Ascending aorta (tissue), 2 donors: ENCODE data around the gene PANX2. TPM values are rescaled to one million over a fixed set of nuclear protein-coding genes. Genes with fewer than 3 reads are reported as not detected.
"Not testable (repeated sequence)": the region's sequence is repeated elsewhere in the genome, so short reads cannot be mapped to it uniquely, and the experiment has no call there.

Source experiments
- DNase-seq, 2 donors: peaks; one replicate each; pipeline ENCODE4 v3.0.0-alpha.2; 2019; ENCODE audit warnings: low spot score in 2 of 2
- H3K27ac ChIP-seq, 2 donors: fragments of 200-600 bp; sonication (generic); one replicate each; pipeline ENCODE4 v1.5.1; 2016 to 2017; ENCODE audit warnings: mild to moderate bottlenecking in 1 of 2
- H3K27me3 ChIP-seq: fragments of 200-600 bp; sonication (generic); one replicate; pipeline ENCODE4 v1.5.1; 2017
- H3K36me3 ChIP-seq, 2 donors: fragments of 200-600 bp; sonication (generic); one replicate each; pipeline ENCODE4 v1.5.1; 2016
- H3K4me1 ChIP-seq, 2 donors: fragments of 200-600 bp; sonication (generic); one replicate each; pipeline ENCODE4 v1.5.1; 2016 to 2017; ENCODE audit warnings: mild to moderate bottlenecking in 1 of 2
- H3K4me3 ChIP-seq, 2 donors: fragments of 200-600 bp; sonication (generic); one replicate each; pipeline ENCODE4 v1.5.1; 2016 to 2017; ENCODE audit warnings: mild to moderate bottlenecking in 1 of 2
- H3K9me3 ChIP-seq, 2 donors: fragments of 200-600 bp; sonication (generic); one replicate each; pipeline ENCODE4 v1.5.1; 2016
- intact Hi-C: fragments of 100-400 bp; cut with DNase I; formaldehyde crosslinking; loops from one replicate; pipeline ENCODE4 v1.15.1; 2023
- total RNA-seq: library from RNA; depleted of rRNA; stranded (reverse); fragments of >200 nt; gene quantifications from one replicate; pipeline ENCODE4 v1.1.0, GENCODE V29; 2016
- TF ChIP-seq, protein P1 (sequence below), 3 experiments: fragments of 200-600 bp in 2 of 3; fragments of 450-650 bp in 1 of 3; sonication (generic) in 2 of 3; IDR thresholded peaks; one replicate each; pipeline ENCODE4 v1.5.1; 2016 to 2019; ENCODE audit warnings: antibody characterized with exemption in 3 of 3, mild to moderate bottlenecking in 1 of 3, moderate library complexity in 1 of 3

PANX2 gene
- total RNA-seq, 1 donor from 2014 or later = 0.32 TPM

DNA sequence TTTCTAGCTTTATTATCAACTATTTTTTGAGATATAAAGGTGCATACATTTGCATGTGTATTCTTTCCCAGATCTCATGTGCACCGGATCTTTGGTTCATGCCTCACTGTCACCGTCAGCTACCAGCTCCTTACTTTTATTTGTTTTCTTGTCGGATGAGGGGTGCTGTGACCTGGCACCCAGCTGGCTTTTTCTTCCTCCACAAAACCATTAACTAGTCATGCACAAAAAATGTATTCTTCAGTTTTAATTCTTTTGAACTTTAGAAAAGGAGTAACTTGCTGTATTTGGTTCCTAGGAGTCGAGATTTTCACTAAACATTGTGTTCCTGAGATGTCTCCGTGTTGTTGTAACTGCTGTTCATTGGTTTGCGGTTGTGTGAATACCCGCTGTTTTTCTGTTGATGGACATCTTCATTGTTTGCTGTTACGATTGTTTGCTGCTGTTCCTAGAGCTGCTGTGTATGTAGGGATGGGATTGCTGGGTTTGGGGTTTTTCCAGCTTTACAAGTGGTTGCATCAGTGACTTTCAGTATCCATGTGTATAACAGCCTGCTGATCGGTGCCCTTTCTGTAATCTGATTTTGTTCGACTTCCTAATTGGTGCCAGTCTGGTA is 41.3 kb upstream of the PANX2 start:
- intact Hi-C loops = no loop called here
- H3K27ac ChIP-seq = no peak overlapping the region
- TF ChIP-seq, protein P1, sequence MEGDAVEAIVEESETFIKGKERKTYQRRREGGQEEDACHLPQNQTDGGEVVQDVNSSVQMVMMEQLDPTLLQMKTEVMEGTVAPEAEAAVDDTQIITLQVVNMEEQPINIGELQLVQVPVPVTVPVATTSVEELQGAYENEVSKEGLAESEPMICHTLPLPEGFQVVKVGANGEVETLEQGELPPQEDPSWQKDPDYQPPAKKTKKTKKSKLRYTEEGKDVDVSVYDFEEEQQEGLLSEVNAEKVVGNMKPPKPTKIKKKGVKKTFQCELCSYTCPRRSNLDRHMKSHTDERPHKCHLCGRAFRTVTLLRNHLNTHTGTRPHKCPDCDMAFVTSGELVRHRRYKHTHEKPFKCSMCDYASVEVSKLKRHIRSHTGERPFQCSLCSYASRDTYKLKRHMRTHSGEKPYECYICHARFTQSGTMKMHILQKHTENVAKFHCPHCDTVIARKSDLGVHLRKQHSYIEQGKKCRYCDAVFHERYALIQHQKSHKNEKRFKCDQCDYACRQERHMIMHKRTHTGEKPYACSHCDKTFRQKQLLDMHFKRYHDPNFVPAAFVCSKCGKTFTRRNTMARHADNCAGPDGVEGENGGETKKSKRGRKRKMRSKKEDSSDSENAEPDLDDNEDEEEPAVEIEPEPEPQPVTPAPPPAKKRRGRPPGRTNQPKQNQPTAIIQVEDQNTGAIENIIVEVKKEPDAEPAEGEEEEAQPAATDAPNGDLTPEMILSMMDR (IDR thresholded peaks at IDR 0.05) = no peak
- H3K27me3 ChIP-seq = no peaks in the 10 kb centered on the region
- no peak for DNase-seq
- H3K4me3 ChIP-seq = no peak overlapping the region
- no peaks in the 10 kb centered on the region for H3K4me1 ChIP-seq
- H3K9me3 ChIP-seq = no peaks in the 10 kb centered on the region
- H3K36me3 ChIP-seq = no peaks in the 10 kb centered on the region

- Histone ChIP-seq H3K4me1 (peaks cover 0 to 3% of the 10 kb centered on the region in 2 donors), H3K27me3 (no peaks in the 10 kb centered on the region), H3K27ac (no peak overlapping the region), H3K36me3 (no peaks in the 10 kb centered on the region), H3K9me3 (no peaks in the 10 kb centered on the region), H3K4me3 (no peak overlapping the region)
- TF ChIP-seq, protein P1 (IDR thresholded peaks at IDR 0.05) = no peak
- no peak for DNase-seq
- intact Hi-C loops = no loop called here
Observed at GRCh38 chr22:50131894-50132293, 38.6 kb upstream of the PANX2 start.

DNA sequence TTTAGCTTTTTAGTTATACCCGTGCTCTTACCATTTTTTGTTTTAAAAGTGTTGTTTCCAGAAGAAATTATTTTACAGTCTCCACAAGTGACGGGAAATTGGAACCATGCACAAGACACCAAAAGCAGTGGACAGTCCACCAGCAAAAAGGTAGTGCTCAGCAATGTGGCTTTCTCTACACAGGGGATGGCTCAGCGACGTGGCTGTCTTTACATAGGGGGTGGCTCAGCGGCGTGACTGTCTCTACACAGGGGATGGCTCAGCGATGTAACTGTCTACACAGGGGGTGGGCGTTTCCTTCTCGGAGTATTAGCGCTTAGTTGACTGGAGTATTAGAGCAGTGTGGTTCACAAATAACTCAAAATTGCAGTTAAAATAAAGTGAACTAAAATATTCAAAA is 36.0 kb upstream of the PANX2 start:
- Histone ChIP-seq H3K36me3 (no peaks in the 10 kb centered on the region), H3K27me3 (no peaks in the 10 kb centered on the region), H3K4me3 (no peak overlapping the region), H3K27ac (no peak overlapping the region), H3K4me1 (peaks cover 0 to 3% of the 10 kb centered on the region in 2 donors), H3K9me3 (no peaks in the 10 kb centered on the region)
- DNase-seq = no peak
- TF ChIP-seq, protein P1 (IDR thresholded peaks at IDR 0.05) = no peak
- intact Hi-C loops = no loop called here

GRCh38 chr22:50136581-50137015 is 33.9 kb upstream of the PANX2 start:
- no peaks in the 10 kb centered on the region for H3K27me3 ChIP-seq
- H3K9me3 ChIP-seq = no peaks in the 10 kb centered on the region
- no peak for DNase-seq
- TF ChIP-seq, protein P1 (IDR thresholded peaks at IDR 0.05) = no peak
- H3K4me3 ChIP-seq = no peak overlapping the region
- intact Hi-C loops = no loop called here
- H3K36me3 ChIP-seq = no peaks in the 10 kb centered on the region
- peaks cover 0 to 3% of the 10 kb centered on the region in 2 donors for H3K4me1 ChIP-seq
- no peak overlapping the region for H3K27ac ChIP-seq

DNA sequence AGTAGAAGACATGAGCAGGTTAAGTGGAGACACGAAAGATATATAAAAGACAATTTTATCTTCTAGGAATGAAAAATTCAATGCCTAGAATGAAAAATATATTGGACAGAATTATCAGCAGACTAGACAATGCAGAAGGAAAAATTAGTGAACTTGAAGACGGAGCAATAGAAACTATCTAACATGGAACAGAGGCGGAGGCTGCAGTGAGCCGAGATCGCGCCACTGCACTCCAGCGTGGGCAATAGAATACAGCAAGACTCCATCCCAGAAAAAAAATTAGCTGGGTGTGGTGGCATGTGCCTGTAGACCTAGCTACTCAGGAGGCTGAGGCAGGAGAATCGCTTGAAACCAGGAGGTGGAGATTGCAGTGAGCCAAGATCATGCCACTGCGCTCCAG is 33.3 kb upstream of the PANX2 start:
- H3K4me1 ChIP-seq, H3K27me3 ChIP-seq, H3K36me3 ChIP-seq, DNase-seq, H3K9me3 ChIP-seq, H3K27ac ChIP-seq, H3K4me3 ChIP-seq, intact Hi-C loops: not testable (repeated sequence)

GRCh38 chr22:50138041-50138440 is 32.5 kb upstream of the PANX2 start:
- no peak for DNase-seq
- TF ChIP-seq, protein P1 (IDR thresholded peaks at IDR 0.05) = no peak
- H3K27me3 ChIP-seq = no peaks in the 10 kb centered on the region
- no peaks in the 10 kb centered on the region for H3K9me3 ChIP-seq
- no peak overlapping the region for H3K27ac ChIP-seq
- no peak overlapping the region for H3K4me3 ChIP-seq
- H3K36me3 ChIP-seq = no peaks in the 10 kb centered on the region
- peaks cover 0 to 3% of the 10 kb centered on the region in 2 donors for H3K4me1 ChIP-seq
- intact Hi-C loops = no loop called here
